Smooth muscle cell (in vitro differentiated cells): ENCODE results near the gene GCAT. TPM values are rescaled to one million over a fixed set of nuclear protein-coding genes. Genes with fewer than 3 reads are reported as not detected.
A peak's percentile ranks its signal among the peaks of the same experiment; 100 is the strongest.

ENCODE experiments used
- DNase-seq: peaks from one replicate; lab custom pipeline; 2025; ENCODE audit not compliant: unreplicated experiment; lab: John Stamatoyannopoulos, UW
- H2AFZ ChIP-seq: fragments of 200-600 bp; sonication (generic); 2 replicates; pipeline ENCODE4 v1.6.0; 2016; ENCODE audit warnings: antibody characterized with exemption, low read depth, mild to moderate bottlenecking
- H3F3A ChIP-seq: fragments of 200-600 bp; sonication (generic); 2 replicates; pipeline ENCODE4 v1.6.0; 2017; ENCODE audit warnings: antibody characterized with exemption, low read depth
- H3K27ac ChIP-seq: fragments of 200-600 bp; sonication (generic); 2 replicates; pipeline ENCODE4 v1.5.1; 2016; ENCODE audit warnings: low read depth, mild to moderate bottlenecking
- H3K27me3 ChIP-seq: fragments of 200-600 bp; sonication (generic); 2 replicates; pipeline ENCODE4 v1.6.1; 2016; ENCODE audit warnings: low read depth, mild to moderate bottlenecking
- H3K36me3 ChIP-seq: fragments of 200-600 bp; sonication (generic); 2 replicates; pipeline ENCODE4 v1.5.1; 2016; ENCODE audit warnings: low read depth
- H3K4me1 ChIP-seq: fragments of 200-600 bp; sonication (generic); 2 replicates; pipeline ENCODE4 v1.5.1; 2016; ENCODE audit warnings: low read depth
- H3K4me2 ChIP-seq: fragments of 200-600 bp; sonication (generic); 2 replicates; pipeline ENCODE4 v1.6.0; 2016; ENCODE audit warnings: mild to moderate bottlenecking
- H3K4me3 ChIP-seq: fragments of 200-600 bp; sonication (generic); 2 replicates; pipeline ENCODE4 v1.5.1; 2016; ENCODE audit warnings: mild to moderate bottlenecking
- H3K79me2 ChIP-seq: fragments of 200-600 bp; sonication (generic); 2 replicates; pipeline ENCODE4 v1.6.0; 2016; ENCODE audit warnings: low read depth, mild to moderate bottlenecking
- H3K9ac ChIP-seq: fragments of 200-600 bp; sonication (generic); 2 replicates; pipeline ENCODE4 v1.6.0; 2016; ENCODE audit warnings: low read depth
- H3K9me3 ChIP-seq: fragments of 200-600 bp; sonication (generic); replicated peaks from 2 replicates; pipeline ENCODE4 v1.5.1; 2016; ENCODE audit warnings: low read depth
- H4K20me1 ChIP-seq: fragments of 200-600 bp; sonication (generic); 2 replicates; pipeline ENCODE4 v1.6.0; 2016; ENCODE audit warnings: low read depth
- CTCF ChIP-seq: fragments of 200-600 bp; sonication (generic); IDR thresholded peaks from 2 replicates; pipeline ENCODE4 v1.5.1; 2017; ENCODE audit warnings: borderline replicate concordance, mild to moderate bottlenecking, antibody characterized with exemption; ENCODE audit not compliant: insufficient read depth, poor library complexity, severe bottlenecking
- WGBS: methylation state at CpG from one replicate; pipeline ENCODE4 v1.1.7; 2016; ENCODE audit warnings: low lambda C conversion rate; 5-methylcytosine and 5-hydroxymethylcytosine counted together
- polyA plus RNA-seq: library from polyadenylated mRNA; unstranded; fragments of >200 nt; fragmentation: Nextera tagmentation; extraction: Ambion mirVana; gene quantifications from 2 replicates; pipeline ENCODE4 v1.2.1, GENCODE V29; 2016
- total RNA-seq: library from RNA; depleted of rRNA; stranded (reverse); fragments of >200 nt; gene quantifications from 2 replicates; pipeline ENCODE4 v1.2.3, GENCODE V29; 2014

The GCAT gene
- total and polyA plus RNA-seq, 2 experiments from 2014 or later, result 13.5 to 30.6 TPM

DNA sequence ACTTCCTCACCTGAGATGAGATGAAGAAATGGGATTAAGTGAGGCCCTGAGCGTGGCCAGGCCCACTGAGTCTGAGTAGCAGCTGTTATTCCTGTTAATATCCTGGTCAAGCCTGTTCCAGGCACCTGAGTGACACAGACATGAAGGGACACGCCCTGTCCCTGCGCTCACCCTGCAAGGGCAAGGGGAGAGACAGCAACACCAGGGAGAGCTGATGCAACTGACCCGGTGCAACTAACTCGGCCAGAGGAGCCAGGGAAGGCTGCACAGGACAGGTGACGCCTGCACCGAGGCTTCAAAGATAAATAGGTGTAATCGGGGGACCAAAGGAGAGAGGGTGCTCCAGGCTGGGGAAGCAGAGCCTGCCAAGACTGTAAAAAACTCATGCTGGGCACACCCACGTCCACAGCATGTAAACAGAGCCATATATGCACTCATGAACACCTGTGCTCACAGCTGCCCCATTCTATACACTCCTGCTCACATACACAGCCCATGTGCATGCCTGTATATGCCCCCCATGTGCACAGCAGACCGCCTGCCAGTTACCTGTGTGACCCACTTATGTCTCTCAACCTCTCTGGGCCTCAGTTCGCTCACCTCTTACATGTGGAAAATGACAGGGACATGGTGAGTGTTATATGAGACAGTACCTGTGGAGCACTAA lies 22.8 kb upstream of the GCAT start:
- WGBS, result 73% methylated on average over 11 of the region's 11 CpGs
- Histone ChIP-seq H3K9ac (no peak overlapping the region), H4K20me1 (no peaks in the 10 kb centered on the region)

DNA sequence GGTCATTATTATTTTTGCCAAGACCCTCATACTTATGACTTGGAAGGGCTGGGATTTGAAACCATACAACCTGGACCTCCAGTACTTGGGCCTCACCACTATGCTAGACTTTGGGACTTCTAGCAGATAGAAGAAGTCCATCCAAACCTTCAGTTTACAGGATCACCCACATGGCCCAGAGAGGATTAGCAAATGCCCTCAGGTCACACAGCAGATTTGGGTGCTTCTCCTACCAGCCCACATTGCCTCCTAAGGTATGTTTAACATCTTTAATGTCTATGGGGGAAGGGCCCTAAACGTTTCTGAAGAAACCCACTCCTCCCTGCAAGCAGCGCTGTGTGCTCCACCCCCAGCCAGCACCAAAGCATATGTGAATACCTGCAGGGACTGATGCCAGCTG lies 17.5 kb upstream of the GCAT start:
- no peaks in the 10 kb centered on the region for H3F3A ChIP-seq
- no peak for TF ChIP-seq CTCF
- no peaks in the 10 kb centered on the region for H3K79me2 ChIP-seq
- H3K27me3 ChIP-seq, result no peaks in the 10 kb centered on the region
- no peaks in the 10 kb centered on the region for H3K9me3 ChIP-seq
- H3K36me3 ChIP-seq, result no peaks in the 10 kb centered on the region
- no peak overlapping the region for H3K9ac ChIP-seq
- H2AFZ ChIP-seq, result no peak overlapping the region
- H4K20me1 ChIP-seq, result no peaks in the 10 kb centered on the region
- H3K4me2 ChIP-seq, result no peak overlapping the region
- no peak overlapping the region for H3K27ac ChIP-seq
- no peaks in the 10 kb centered on the region for H3K4me1 ChIP-seq
- H3K4me3 ChIP-seq, result no peak overlapping the region
- 71% methylated on average over 2 of the region's 2 CpGs for WGBS
- DNase-seq, result no peak

More for the DNA sequence above, 22.8 kb upstream of the GCAT start:
- no peak overlapping the region for H3K4me3 ChIP-seq
- H3K36me3 ChIP-seq, result no peaks in the 10 kb centered on the region
- peaks cover 5% of the 10 kb centered on the region for H3F3A ChIP-seq
- H3K4me2 ChIP-seq, result no peak overlapping the region
- no peak overlapping the region for H2AFZ ChIP-seq
- DNase-seq, result no peak
- H3K4me1 ChIP-seq, result no peaks in the 10 kb centered on the region
- H3K27ac ChIP-seq, result peak overlapping the region; percentile 42
- H3K79me2 ChIP-seq, result no peaks in the 10 kb centered on the region
- H3K27me3 ChIP-seq, result no peaks in the 10 kb centered on the region
- TF ChIP-seq CTCF, result no peak
- no peaks in the 10 kb centered on the region for H3K9me3 ChIP-seq

- Histone ChIP-seq H3K4me1 (no peaks in the 10 kb centered on the region), H3K36me3 (no peaks in the 10 kb centered on the region), H3K27ac (no peak overlapping the region), H3K9ac (no peak overlapping the region), H3F3A (no peaks in the 10 kb centered on the region), H2AFZ (no peak overlapping the region), H4K20me1 (no peaks in the 10 kb centered on the region), H3K4me2 (no peak overlapping the region), H3K9me3 (no peaks in the 10 kb centered on the region), H3K27me3 (no peaks in the 10 kb centered on the region), H3K79me2 (no peaks in the 10 kb centered on the region), H3K4me3 (no peak overlapping the region)
- WGBS, result 96% methylated on average over 2 of the region's 6 CpGs
- TF ChIP-seq CTCF, result no peak
- no peak for DNase-seq
Observed at GRCh38 chr22:37792494-37792893, 15.2 kb upstream of the GCAT start.

GRCh38 chr22:37794376-37794775 lies 13.4 kb upstream of the GCAT start:
- no peak overlapping the region for H3K9ac ChIP-seq
- WGBS, result 94% methylated on average over 2 of the region's 2 CpGs
- no peaks in the 10 kb centered on the region for H4K20me1 ChIP-seq
- H3K4me2 ChIP-seq, result no peak overlapping the region
- H3K79me2 ChIP-seq, result no peaks in the 10 kb centered on the region
- DNase-seq, result no peak
- H3K27me3 ChIP-seq, result no peaks in the 10 kb centered on the region
- no peaks in the 10 kb centered on the region for H3K36me3 ChIP-seq
- no peak overlapping the region for H3K4me3 ChIP-seq
- no peak for TF ChIP-seq CTCF
- H2AFZ ChIP-seq, result no peak overlapping the region
- H3K27ac ChIP-seq, result no peak overlapping the region
- no peaks in the 10 kb centered on the region for H3K9me3 ChIP-seq
- H3K4me1 ChIP-seq, result no peaks in the 10 kb centered on the region
- H3F3A ChIP-seq, result no peaks in the 10 kb centered on the region
